Activated CD4-positive, alpha-beta T cell treated with anti-CD3 and anti-CD28 coated beads, Interleukin-2, amount 10 ng/mL, durations not matched to agents 24 days and 14 days (primary cell): Measurements from ENCODE around the gene CHST1. TPM values are rescaled to one million over a fixed set of nuclear protein-coding genes. Genes with fewer than 3 reads are reported as not detected.

Experiments
- DNase-seq: peaks from one replicate; pipeline ENCODE4 v3.0.0; 2022
- H3K27ac Mint-ChIP-seq: one replicate; pipeline ENCODE4 v1.8.0; 2022; ENCODE audit warnings: mild to moderate bottlenecking, mixed read lengths
- H3K27me3 Mint-ChIP-seq: one replicate; pipeline ENCODE4 v1.8.0; 2022; ENCODE audit warnings: mixed read lengths
- H3K36me3 Mint-ChIP-seq: one replicate; pipeline ENCODE4 v1.8.0; 2022; ENCODE audit warnings: low read depth, mild to moderate bottlenecking, mixed read lengths
- H3K4me1 Mint-ChIP-seq: one replicate; pipeline ENCODE4 v1.8.0; 2021; ENCODE audit warnings: mixed read lengths
- H3K4me3 Mint-ChIP-seq: one replicate; pipeline ENCODE4 v1.8.0; 2022; ENCODE audit warnings: mild to moderate bottlenecking, moderate library complexity, mixed read lengths
- H3K9me3 Mint-ChIP-seq: one replicate; pipeline ENCODE4 v1.8.0; 2021; ENCODE audit warnings: mixed read lengths
- intact Hi-C: fragments of 100-400 bp; cut with micrococcal nuclease; formaldehyde crosslinking; loops from one replicate; pipeline ENCODE4 v1.15.1; 2023
- total RNA-seq: library from RNA; stranded (reverse); gene quantifications from 2 replicates; pipeline ENCODE4 v1.2.3, GENCODE V29; 2022

Gene CHST1
- total RNA-seq, 1 donor from 2014 or later, result 0.28 TPM

DNA sequence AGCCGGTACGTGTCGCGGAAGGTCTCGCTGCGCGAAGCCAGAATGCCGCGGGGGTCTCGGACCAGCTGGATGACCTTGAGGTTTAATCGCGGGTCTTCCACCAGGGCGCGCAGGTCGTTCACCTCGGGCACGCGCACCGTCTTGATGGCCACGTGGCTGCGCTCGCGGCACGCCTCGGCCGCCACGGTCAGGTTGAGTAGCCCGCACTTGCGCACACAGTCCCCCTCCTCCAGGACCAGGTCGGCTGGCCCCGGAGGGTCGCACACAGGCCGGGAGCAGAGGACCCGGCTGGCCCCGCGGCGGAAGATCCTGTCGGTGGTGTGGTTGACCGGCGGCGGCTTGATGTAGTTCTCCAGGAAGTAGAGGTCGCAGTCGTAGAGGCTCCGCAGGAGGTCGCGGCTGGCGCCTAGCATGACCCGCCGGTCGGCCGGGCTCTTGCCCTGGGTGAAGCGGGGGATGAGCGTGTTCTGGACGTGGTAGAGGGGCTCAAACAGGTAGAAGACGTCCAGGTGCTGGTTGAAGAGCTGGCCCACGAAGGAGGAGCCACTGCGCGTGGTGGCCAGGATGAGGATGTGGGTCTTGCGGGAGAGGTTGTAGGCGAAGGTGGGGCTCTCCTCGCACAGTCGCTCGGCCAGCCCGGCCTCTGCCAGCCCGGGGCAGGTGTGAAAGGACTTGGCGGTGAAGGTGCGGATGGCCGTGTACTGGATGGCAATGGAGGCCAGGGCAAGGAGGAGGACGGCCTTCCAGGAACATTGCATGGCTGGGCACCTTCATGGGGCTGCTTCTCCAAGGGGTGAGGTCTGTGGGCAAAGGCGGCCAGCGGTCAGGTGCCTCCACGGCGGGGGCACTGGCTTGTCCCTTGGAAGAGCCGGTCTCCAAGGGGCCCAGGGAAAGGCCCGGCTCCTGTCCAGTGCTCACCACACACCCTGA lies 15.0 kb downstream of the CHST1 start:
- H3K27me3 Mint-ChIP-seq, result peaks cover 3% of the 10 kb centered on the region
- H3K36me3 Mint-ChIP-seq, result no peaks in the 10 kb centered on the region
- no peak overlapping the region for H3K4me3 Mint-ChIP-seq
- DNase-seq, result no peak
- peaks cover 3% of the 10 kb centered on the region for H3K4me1 Mint-ChIP-seq
- intact Hi-C loops, result no loop called here
- no peak overlapping the region for H3K27ac Mint-ChIP-seq
- no peaks in the 10 kb centered on the region for H3K9me3 Mint-ChIP-seq

DNA sequence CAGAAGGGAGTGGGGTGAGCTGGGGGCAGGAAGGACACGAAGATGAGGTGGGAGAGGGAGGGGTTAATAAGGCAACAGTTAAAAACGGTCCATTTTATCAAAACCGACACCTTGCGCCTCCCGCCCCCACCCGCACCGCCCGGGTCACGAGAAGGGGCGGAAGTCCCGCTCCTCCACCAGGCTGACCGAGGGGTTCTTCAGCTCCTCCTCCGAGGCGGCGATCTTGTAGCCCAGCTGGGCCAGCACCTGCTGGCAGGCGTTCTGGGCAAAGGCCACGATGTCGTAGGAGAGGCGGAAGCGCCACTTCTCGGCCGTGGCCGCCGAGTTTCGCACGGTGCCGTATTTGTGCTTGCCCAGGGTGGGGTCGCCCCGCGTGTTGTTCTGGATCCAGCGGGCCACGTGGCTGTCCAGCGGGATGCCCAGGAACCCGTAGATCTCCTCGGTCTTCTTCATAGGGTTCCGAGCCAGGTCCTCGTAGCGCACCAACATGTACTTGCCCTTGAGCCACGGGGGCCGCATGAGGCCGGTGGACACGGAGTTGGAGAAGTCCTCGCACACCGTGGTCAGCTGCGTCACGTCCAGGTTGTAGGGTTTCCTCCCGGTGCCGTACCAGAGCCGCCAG lies 15.8 kb downstream of the CHST1 start:
- peaks cover 3% of the 10 kb centered on the region for H3K27me3 Mint-ChIP-seq
- no peak overlapping the region for H3K27ac Mint-ChIP-seq
- DNase-seq, result no peak
- peaks cover 3% of the 10 kb centered on the region for H3K4me1 Mint-ChIP-seq
- intact Hi-C loops, result no loop called here
- no peak overlapping the region for H3K4me3 Mint-ChIP-seq
- no peaks in the 10 kb centered on the region for H3K36me3 Mint-ChIP-seq
- no peaks in the 10 kb centered on the region for H3K9me3 Mint-ChIP-seq

DNA sequence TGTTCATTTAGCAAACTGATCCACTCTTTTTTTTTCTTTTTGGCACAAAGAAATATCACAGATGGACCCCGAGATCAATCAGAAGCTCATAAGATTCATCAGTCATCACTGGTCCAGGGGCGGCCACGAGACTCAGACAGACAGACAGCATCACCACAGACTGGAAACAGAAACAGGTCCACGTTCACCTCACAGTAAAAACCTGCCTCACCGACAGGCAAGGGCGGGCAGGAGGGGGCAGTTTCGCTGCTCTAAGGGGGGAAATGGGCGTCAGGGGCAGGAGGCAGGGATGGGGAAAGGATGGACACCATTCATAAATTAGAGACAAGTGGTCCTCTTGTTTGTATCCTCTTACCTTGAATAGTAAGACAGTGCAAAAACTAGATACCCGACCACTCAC lies 16.5 kb downstream of the CHST1 start:
- Mint-ChIP-seq H3K4me3 (no peak overlapping the region), H3K27me3 (peaks cover 5% of the 10 kb centered on the region), H3K9me3 (no peaks in the 10 kb centered on the region), H3K4me1 (peaks cover 3% of the 10 kb centered on the region), H3K27ac (no peak overlapping the region), H3K36me3 (no peaks in the 10 kb centered on the region)
- no peak for DNase-seq
- intact Hi-C loops, result no loop called here

DNA sequence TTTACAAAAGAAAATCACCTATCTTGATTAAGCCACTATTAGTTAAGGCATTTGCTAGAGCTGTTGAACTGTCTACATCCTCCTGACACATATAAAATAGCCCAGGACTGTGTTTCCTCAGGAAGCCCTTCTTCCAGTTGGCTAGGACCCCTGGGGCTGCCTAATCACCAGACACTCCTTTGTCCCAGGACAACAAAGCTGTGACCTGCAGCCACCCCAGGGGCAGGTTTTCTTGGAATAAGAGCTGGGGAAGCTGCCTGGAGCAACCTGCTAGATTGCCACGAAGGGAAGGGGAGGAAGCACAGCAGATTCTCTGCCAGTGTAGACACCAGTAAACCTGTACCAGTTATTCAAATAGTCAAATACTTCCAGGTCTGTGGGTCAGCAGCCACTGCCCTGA lies 17.6 kb downstream of the CHST1 start:
- DNase-seq, result no peak
- Mint-ChIP-seq H3K4me3 (no peak overlapping the region), H3K27me3 (peaks cover 9% of the 10 kb centered on the region), H3K36me3 (no peaks in the 10 kb centered on the region), H3K27ac (no peak overlapping the region), H3K9me3 (no peaks in the 10 kb centered on the region), H3K4me1 (peaks cover 3% of the 10 kb centered on the region)
- intact Hi-C loops, result no loop called here

DNA sequence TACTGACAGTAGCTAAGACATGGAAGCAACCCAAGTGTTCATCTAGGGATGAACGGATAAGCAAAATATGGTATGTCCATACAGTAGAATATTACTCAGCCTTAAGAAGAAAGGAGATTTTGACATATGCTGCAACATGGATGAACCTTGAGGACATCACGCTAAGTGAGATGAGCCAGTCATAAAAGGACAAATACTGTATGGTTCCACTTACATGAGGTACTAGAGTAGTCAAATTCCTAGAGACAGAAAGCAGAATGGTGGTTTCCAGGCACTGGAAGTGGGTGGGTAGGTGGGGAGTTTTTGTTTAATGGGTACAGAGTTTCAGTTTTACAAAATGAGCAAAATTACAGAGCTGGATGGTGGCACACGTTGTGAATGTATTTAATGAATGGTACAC lies 18.1 kb downstream of the CHST1 start:
- no peak for DNase-seq
- H3K36me3 Mint-ChIP-seq, result no peaks in the 10 kb centered on the region
- H3K27ac Mint-ChIP-seq, result no peak overlapping the region
- peaks cover 3% of the 10 kb centered on the region for H3K4me1 Mint-ChIP-seq
- intact Hi-C loops, result no loop called here
- no peaks in the 10 kb centered on the region for H3K9me3 Mint-ChIP-seq
- no peak overlapping the region for H3K4me3 Mint-ChIP-seq
- H3K27me3 Mint-ChIP-seq, result peaks cover 9% of the 10 kb centered on the region

DNA sequence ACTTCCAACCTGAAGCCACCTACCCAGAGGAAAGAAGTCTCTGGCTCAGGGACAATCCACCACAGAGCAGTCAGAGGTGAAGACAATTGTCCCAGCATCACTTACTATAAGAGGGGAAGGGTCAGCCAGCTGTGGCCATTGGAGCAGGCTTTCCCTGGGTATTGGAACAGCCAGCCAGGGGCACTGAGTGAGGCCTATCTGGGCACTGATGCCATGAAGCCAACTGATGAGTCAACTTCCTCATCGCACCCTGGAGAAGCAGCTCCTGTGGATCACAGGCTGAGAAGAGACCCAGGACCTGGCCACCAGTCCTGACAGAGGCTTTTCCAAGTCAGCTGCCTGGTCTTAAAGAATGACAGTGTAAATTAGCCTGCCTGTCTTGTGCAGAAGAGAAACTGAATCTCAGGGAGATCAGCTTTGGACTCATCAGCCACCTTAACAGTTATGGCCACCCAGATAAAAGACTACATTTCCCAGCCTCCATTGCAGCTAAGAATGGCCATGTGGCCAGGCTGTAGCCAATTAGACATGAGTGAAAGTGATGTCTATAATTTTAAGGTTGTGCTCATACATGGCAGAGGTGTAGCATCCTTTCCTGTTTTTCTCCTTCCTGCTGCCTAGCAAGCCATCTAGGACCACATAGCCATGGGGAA lies 19.0 kb downstream of the CHST1 start:
- DNase-seq, result no peak
- intact Hi-C loops, result no loop called here
- H3K36me3 Mint-ChIP-seq, result no peaks in the 10 kb centered on the region
- peaks cover 3% of the 10 kb centered on the region for H3K4me1 Mint-ChIP-seq
- H3K9me3 Mint-ChIP-seq, result no peaks in the 10 kb centered on the region
- H3K27ac Mint-ChIP-seq, result no peak overlapping the region
- H3K27me3 Mint-ChIP-seq, result peaks cover 10% of the 10 kb centered on the region
- H3K4me3 Mint-ChIP-seq, result no peak overlapping the region

DNA sequence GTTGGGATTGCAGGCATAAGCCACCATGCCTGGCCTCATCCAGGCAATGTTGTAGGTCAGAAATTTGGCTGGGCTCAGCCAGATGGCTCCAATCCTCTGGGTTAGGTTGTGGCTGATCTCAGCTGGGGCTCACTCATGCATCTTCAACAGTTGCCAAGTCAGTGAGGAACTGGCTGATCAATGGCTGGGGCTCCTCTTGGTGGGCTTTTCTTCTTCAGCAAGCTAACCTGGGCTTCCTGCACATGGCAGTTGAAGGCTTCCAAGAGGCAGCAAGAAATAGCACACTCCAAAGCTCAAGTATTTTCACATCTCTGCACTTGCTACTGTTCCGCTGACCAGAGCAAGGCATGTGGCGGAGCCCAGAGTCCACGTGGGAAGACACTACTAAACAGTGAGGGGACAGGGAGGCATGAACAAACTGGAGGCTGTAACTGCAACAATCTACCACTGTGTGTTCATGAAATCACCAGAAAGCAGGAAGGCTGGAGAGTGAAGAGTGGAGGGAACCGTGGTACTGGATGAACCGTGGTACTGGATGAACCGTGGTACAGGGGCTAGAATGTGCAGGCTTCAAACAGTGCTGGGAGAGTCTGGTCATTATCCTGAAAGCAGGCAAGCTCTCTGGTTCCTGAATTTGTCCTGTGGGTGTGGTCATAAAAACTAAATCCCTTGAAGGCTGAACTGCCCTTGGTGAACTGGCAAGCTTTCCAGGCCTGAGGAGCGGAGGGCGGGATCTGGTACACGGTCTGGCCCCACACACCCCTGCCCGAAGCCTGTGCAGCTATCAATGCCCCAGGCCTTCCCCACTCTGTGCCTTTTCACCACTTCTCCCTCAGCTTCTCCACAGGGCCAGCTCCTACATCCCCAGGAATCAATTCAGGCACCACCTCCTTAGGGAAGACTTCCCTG lies 20.2 kb downstream of the CHST1 start:
- DNase-seq, result no peak
- Mint-ChIP-seq H3K27ac (no peak overlapping the region), H3K27me3 (peaks cover 10% of the 10 kb centered on the region), H3K4me1 (peaks cover 3% of the 10 kb centered on the region), H3K4me3 (no peak overlapping the region), H3K9me3 (no peaks in the 10 kb centered on the region), H3K36me3 (no peaks in the 10 kb centered on the region)
- intact Hi-C loops, result no loop called here

DNA sequence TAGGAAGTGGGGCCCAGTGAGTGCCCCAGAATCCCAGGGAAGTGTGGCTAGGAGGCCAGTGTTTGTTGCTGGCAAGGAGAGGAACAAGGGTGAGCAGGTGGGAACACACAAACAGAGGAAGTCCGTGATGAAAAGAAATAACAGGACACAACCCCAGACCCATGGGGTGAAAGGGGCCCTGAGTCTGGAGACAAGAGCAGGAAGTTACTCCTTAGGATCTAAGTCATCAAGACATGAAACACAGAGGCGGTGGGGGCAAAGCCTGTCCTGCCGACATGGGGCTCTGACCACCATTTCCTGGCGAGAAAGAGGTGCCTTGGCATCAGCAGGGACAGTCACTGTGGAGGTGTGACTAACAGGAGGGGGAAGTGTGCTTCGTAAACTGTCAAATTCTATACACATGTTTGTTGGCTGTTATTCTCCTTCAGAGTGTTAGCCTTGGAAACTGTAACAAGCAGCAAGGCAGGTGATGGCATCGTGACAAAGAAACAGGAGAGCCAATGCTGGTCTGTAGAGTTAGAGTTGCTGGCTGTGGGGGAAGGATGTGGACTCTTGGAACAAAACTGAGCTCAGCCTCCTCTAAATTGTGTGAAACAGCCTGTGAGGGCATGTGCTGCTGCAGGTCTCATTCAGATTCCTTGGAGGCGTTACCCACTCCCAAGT lies 21.7 kb downstream of the CHST1 start:
- Mint-ChIP-seq H3K9me3 (no peaks in the 10 kb centered on the region), H3K36me3 (no peaks in the 10 kb centered on the region), H3K4me3 (no peak overlapping the region), H3K27ac (no peak overlapping the region), H3K27me3 (peaks cover 14% of the 10 kb centered on the region), H3K4me1 (peaks cover 3% of the 10 kb centered on the region)
- intact Hi-C loops, result no loop called here
- no peak for DNase-seq

DNA sequence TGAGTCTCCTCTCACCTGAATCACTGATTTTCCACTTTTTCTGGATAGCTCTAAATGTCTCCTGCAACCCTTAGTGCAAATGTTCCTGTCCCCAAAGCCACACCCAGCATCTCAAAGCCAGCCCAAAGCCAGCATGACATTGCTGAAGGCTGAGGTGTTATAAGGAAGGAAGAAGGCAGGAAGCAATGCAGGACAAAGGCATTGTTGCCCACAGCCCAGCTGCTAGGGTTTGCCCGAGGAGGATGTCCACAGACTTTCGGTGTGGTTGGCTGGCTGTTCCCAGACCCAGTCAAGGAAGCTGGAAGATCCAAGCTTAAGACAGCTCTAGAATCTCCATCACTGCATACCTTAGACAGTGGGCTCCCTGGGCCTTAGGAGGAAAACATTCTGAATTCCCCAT lies 23.5 kb downstream of the CHST1 start:
- Mint-ChIP-seq H3K27me3 (peaks cover 17% of the 10 kb centered on the region), H3K4me3 (no peak overlapping the region), H3K27ac (no peak overlapping the region), H3K4me1 (no peaks in the 10 kb centered on the region), H3K36me3 (no peaks in the 10 kb centered on the region), H3K9me3 (no peaks in the 10 kb centered on the region)
- no peak for DNase-seq
- intact Hi-C loops, result no loop called here

DNA sequence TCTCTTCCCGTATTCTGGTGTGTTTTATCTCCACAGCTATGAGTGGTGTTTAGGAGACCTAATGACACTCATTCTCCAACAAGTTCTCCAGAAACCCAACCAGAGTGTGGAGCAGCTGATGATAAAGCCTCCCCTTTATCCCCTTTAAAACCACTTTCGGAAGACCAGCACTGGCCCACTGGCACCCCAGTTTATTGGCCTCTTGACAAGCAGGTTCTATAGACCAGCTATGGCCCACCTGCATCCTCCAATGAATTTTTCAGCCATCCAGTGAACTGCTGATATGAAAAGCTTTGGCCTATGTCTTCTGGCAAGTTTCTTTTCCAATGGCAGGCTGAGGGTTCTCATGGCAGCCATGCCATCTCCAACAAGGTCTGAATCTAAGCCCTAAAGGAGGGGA lies 27.4 kb downstream of the CHST1 start:
- intact Hi-C loops, result no loop called here

DNA sequence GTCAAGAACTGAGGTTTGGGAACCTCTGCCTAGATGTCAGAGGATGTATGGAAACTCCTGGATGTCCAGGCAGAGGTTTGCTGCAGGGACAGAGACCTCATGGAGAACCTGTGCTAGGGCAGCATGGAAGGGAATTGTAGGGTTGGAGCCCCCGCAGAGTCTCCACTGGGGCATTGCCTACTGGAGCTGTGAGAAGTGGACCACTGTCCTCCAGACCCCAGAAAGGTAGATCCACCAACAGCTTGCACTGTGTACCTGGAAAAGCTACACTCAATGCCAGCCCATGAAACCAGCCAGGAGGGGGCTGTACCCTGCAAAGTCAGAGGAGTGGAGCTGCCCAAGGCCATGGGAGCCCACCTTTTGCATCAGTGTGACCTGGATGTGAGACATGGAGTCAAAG lies 29.5 kb downstream of the CHST1 start:
- Mint-ChIP-seq H3K9me3 (no peaks in the 10 kb centered on the region), H3K4me3 (no peak overlapping the region), H3K27ac (no peak overlapping the region), H3K27me3 (peaks cover 18% of the 10 kb centered on the region), H3K36me3 (no peaks in the 10 kb centered on the region), H3K4me1 (no peaks in the 10 kb centered on the region)
- DNase-seq, result no peak
- intact Hi-C loops, result no loop called here

More for the DNA sequence above, 27.4 kb downstream of the CHST1 start:
- peaks cover 19% of the 10 kb centered on the region for H3K27me3 Mint-ChIP-seq
- H3K36me3 Mint-ChIP-seq, result no peaks in the 10 kb centered on the region
- no peaks in the 10 kb centered on the region for H3K4me1 Mint-ChIP-seq
- H3K4me3 Mint-ChIP-seq, result no peak overlapping the region
- no peak for DNase-seq
- no peak overlapping the region for H3K27ac Mint-ChIP-seq
- H3K9me3 Mint-ChIP-seq, result no peaks in the 10 kb centered on the region

DNA sequence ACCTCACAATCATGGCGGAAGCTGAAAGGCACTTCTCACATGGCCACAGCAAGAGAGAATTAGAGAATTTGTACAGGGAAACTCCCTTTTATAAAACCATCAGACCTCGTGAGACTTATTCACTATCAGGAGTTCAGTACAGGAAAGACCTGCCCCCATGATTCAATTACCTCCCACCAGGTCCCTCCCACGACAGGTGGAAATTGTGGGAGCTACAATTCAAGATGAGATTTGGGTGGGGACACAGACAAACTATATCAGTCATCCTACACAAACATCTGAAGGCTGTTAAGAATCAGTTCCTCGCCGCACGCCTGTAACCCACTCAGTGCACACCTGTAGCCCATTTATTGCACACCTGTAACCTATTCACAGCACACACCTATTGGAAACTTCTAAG lies 39.8 kb downstream of the CHST1 start:
- intact Hi-C loops, result no loop called here
- no peaks in the 10 kb centered on the region for H3K4me1 Mint-ChIP-seq
- no peak for DNase-seq
- H3K9me3 Mint-ChIP-seq, result peaks cover 5% of the 10 kb centered on the region
- no peaks in the 10 kb centered on the region for H3K36me3 Mint-ChIP-seq
- H3K27ac Mint-ChIP-seq, result no peak overlapping the region
- H3K27me3 Mint-ChIP-seq, result peaks cover 9% of the 10 kb centered on the region
- no peak overlapping the region for H3K4me3 Mint-ChIP-seq

DNA sequence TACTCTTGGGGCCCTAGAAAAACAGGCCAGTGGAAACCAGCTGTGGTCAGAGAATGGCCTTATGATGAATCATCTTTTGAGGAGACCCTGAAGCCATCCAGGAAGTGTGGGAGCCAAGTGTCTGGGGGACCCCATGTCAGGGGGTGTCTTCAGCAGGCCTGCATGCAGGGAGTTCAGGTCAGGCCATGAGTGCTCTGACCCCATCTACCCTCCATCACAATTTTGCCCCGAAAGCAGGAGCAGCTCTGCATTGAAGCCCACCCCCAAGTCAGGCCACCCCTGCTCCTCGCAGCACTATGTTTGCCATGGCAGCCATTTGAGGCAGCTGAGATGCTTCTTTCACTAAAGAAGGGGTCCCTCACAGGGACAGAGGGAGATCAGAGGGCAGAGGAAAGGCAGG lies 41.3 kb downstream of the CHST1 start:
- Mint-ChIP-seq H3K4me1 (no peaks in the 10 kb centered on the region), H3K27me3 (no peaks in the 10 kb centered on the region), H3K4me3 (no peak overlapping the region), H3K9me3 (peaks cover 10% of the 10 kb centered on the region), H3K36me3 (no peaks in the 10 kb centered on the region), H3K27ac (no peak overlapping the region)
- intact Hi-C loops, result no loop called here
- no peak for DNase-seq
